MG63 (cell line): ENCODE measurements around the gene PGLYRP1. TPM values are rescaled to one million over a fixed set of nuclear protein-coding genes. Genes with fewer than 3 reads are reported as not detected.

Experiments
- DNase-seq: peaks from one replicate; pipeline ENCODE4 v3.0.0-alpha.2; 2020
- H3K27me3 ChIP-seq: fragments of 250-450 bp; sonication (Bioruptor Pico); 2 replicates; pipeline ENCODE4 v1.5.1; 2020; ENCODE audit warnings: mild to moderate bottlenecking, moderate library complexity
- H3K36me3 ChIP-seq: fragments of 250-450 bp; sonication (Bioruptor Pico); 2 replicates; pipeline ENCODE4 v1.5.1; 2020; ENCODE audit warnings: mild to moderate bottlenecking, moderate library complexity
- H3K4me3 ChIP-seq: fragments of 250-450 bp; sonication (Bioruptor Pico); 2 replicates; pipeline ENCODE4 v1.5.1; 2020; ENCODE audit warnings: mild to moderate bottlenecking, moderate library complexity
- H3K9me3 ChIP-seq: fragments of 250-450 bp; sonication (Bioruptor Pico); 2 replicates; pipeline ENCODE4 v1.5.1; 2020; ENCODE audit warnings: mild to moderate bottlenecking, moderate library complexity
- total RNA-seq: library from RNA; depleted of rRNA; stranded (reverse); fragments of >200 nt; shearing (Covaris generic); gene quantifications from 2 replicates; pipeline ENCODE4 v1.2.3, GENCODE V29; 2014; ENCODE audit warnings: low replicate concordance

Gene PGLYRP1
- total RNA-seq, 1 experiment from 2014 or later = not detected

DNA sequence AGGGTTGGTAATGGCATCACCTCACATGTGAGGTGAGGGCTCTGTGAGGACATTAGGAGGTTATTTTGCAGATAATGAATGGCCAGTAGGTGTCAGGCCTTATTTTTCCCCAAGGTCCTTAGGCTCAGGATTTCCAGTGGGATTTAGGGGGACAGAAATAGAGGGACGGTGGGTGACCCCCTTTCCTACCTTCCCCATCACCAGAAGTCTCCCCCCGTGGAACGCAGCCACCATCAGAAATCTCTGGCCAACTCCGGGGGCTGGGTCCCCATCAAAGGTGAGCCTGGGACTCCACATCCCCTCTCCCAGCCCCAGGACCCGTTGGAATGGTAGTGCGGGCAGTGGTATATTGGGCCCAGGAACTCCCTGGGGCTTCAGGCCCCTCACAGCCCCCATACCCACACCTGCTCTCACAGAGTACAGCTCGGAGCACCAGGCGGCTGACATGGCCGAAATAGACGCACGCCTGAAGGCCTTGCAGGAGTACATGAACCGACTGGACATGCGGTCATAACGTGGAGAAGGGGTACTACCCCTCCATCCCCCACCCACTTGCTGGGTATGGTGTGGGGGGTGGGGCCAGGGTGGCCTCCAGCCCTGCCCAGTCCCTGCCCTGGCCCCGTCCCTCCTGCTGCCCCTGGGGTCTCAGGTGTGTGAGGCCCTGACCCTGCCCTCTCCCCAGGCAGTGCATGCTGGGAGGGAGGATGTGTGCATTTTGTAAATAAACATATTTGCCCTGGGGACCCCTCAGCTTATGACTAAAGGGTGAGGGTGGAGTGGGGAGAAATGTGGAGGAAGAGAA, 4.8 kb downstream of the PGLYRP1 start:
- H3K27me3 ChIP-seq = no peaks in the 10 kb centered on the region
- no peak overlapping the region for H3K4me3 ChIP-seq
- no peak for DNase-seq
- H3K36me3 ChIP-seq = peaks cover 3% of the 10 kb centered on the region; the same call in 1 of the 2 replicates
- H3K9me3 ChIP-seq = no peaks in the 10 kb centered on the region

DNA sequence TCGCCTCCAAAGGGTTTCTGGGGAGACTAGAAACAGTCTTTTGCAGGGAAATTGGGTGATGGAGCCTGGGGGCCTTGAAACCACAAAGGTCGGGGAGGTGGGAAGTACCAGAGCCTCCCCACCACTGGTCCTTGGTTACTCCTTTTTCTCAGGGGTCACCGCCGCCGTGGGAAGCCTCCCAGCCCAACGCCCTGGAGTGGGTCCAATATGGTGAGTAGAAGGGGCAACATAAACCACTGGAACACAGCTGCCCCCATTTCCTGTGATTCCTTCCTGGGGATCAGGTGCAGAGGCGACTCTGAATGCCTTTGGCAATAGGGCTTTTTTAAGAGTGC, 5.8 kb downstream of the PGLYRP1 start:
- Histone ChIP-seq H3K9me3 (no peaks in the 10 kb centered on the region), H3K4me3 (no peak overlapping the region; the same call in 1 of the 2 replicates), H3K27me3 (no peaks in the 10 kb centered on the region), H3K36me3 (peaks cover 3% of the 10 kb centered on the region; the same call in 1 of the 2 replicates)
- DNase-seq = no peak

- H3K36me3 ChIP-seq = peaks cover 3% of the 10 kb centered on the region; the same call in 1 of the 2 replicates
Measured at GRCh38 chr19:46016426-46017094, 6.3 kb downstream of the PGLYRP1 start.

DNA sequence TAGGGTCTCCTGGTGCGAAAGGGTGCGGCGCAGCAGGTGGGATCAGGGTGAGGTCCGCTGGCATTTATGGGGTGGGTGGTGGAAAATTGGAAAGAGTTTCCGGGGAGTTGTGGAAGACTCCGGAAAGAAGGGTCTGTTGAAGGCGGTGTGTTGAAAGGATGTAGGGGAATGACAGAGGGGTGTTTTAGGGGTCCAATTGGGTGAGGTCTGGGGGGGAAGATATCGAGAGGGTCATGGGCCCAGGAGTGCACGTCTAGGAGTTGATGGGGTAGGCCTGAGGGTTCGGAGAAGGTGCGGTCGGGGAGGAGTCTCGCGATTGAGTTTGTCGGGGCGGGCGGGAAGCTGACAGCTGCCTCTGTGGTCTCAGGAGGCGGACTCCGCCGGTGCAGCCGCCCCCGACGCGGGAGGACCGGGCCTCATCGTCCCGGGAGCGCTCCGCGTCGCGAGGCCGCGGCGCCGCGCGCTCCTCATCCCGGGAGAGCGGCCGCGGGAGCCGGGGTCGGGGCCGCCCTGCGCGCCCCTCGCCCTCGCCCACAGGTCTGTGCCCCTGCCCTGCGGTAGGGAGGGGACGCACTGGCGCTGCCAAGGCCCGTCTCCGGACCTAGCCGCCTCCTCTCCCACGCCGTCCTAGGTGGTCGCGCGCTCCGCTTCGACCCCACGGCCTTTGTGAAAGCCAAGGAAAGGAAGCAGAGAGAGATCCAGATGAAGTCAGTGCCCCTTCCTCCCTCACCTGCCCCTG, 7.0 kb downstream of the PGLYRP1 start:
- H3K27me3 ChIP-seq = no peaks in the 10 kb centered on the region
- no peak overlapping the region for H3K4me3 ChIP-seq
- no peak for DNase-seq
- peaks cover 3% of the 10 kb centered on the region; the same call in 1 of the 2 replicates for H3K36me3 ChIP-seq
- no peaks in the 10 kb centered on the region for H3K9me3 ChIP-seq

More at GRCh38 chr19:46016426-46017094, 6.3 kb downstream of the PGLYRP1 start:
- Histone ChIP-seq H3K9me3 (no peaks in the 10 kb centered on the region), H3K4me3 (peak overlapping the region; percentile 48), H3K27me3 (no peaks in the 10 kb centered on the region)
- peak; percentile 74 for DNase-seq

- Histone ChIP-seq H3K9me3 (no peaks in the 10 kb centered on the region), H3K4me3 (no peak overlapping the region), H3K27me3 (no peaks in the 10 kb centered on the region), H3K36me3 (peaks cover 3% of the 10 kb centered on the region; the same call in 1 of the 2 replicates)
- DNase-seq = no peak
Measured at GRCh38 chr19:46014941-46015686, 7.7 kb downstream of the PGLYRP1 start.

- no peak overlapping the region for H3K4me3 ChIP-seq
- DNase-seq = no peak
- no peaks in the 10 kb centered on the region for H3K27me3 ChIP-seq
- peaks cover 3% of the 10 kb centered on the region; the same call in 1 of the 2 replicates for H3K36me3 ChIP-seq
- no peaks in the 10 kb centered on the region for H3K9me3 ChIP-seq
Measured at GRCh38 chr19:46014534-46014933, 8.3 kb downstream of the PGLYRP1 start.

DNA sequence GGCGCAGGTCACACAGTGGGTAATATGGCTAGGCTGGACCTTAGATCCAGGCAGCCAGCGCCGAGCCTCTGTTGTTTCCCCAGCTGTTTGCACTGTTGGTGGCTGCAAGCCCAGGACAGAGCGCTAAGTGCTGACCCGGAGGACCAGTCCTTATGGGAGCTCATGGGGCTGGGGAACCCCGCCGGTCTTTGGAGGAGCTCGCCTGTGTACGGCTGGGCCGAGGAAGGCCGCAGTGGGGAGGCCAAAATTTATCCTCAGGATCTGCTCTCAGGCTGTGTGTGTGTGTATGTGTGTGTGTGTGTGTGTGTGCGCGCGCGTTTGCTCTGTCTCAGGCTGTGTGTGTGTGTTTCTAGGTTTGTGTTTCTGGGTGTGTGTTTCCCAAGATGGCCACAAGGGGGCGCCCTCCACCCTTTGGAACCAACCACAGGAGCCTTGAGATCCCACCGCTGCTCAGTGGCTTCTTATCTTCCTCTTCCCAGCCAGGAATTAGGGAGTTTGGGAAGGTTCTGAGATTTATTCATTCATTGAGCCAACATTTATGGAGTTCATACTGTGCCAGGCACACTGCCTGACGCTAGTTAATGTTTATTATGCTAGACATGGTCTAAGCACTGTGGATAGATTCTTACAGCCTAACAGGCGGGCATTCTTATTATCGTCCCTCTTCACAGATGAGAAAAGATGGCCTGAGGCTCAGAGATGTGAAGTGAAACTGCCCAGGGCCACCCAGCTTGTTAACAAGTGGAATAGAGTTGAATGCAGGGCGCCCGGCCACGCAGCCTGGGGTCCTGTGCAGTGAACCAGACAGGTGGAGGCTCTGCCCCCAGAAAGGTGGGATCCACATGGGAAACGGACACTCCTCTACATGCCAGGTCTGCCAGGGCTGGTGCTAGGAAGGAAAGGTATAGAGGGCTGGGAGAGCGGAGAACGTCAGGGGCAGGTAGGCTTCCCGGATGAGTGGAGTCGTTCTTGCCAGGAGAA, 13.0 kb downstream of the PGLYRP1 start:
- DNase-seq = peak; percentile 59
- Histone ChIP-seq H3K36me3 (no peaks in the 10 kb centered on the region), H3K9me3 (no peaks in the 10 kb centered on the region), H3K27me3 (no peaks in the 10 kb centered on the region), H3K4me3 (no peak overlapping the region)

DNA sequence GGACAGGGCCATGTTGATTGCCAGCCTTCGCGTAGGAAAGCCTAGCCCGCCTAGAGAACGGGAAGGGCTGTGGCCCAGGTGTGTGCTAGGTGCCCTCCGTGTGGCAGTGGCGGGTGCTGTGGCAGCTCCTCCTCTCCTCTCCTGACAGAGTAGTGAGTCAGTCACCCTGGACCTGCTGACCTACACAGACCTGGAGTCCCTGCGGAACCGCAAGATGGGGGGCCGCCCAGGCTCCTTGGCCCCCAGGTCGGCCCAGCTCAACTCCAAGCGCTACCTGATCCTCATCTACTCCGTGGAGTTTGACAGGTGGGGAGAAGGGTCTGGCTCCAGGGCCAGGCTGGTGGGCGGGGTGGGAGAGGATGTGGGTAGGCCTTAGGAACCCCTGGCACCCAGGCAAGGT, 16.4 kb downstream of the PGLYRP1 start:
- H3K36me3 ChIP-seq = no peaks in the 10 kb centered on the region

GRCh38 chr19:46002678-46003275, 20.1 kb downstream of the PGLYRP1 start:
- Histone ChIP-seq H3K36me3 (no peaks in the 10 kb centered on the region), H3K9me3 (no peaks in the 10 kb centered on the region), H3K4me3 (no peak overlapping the region), H3K27me3 (no peaks in the 10 kb centered on the region)
- no peak for DNase-seq

More for the DNA sequence above, 16.4 kb downstream of the PGLYRP1 start:
- H3K9me3 ChIP-seq = no peaks in the 10 kb centered on the region
- H3K27me3 ChIP-seq = no peaks in the 10 kb centered on the region
- no peak for DNase-seq
- H3K4me3 ChIP-seq = no peak overlapping the region

GRCh38 chr19:46000491-46001246, 22.2 kb downstream of the PGLYRP1 start:
- Histone ChIP-seq H3K4me3 (no peak overlapping the region), H3K27me3 (no peaks in the 10 kb centered on the region), H3K9me3 (no peaks in the 10 kb centered on the region), H3K36me3 (no peaks in the 10 kb centered on the region)
- DNase-seq = no peak

DNA sequence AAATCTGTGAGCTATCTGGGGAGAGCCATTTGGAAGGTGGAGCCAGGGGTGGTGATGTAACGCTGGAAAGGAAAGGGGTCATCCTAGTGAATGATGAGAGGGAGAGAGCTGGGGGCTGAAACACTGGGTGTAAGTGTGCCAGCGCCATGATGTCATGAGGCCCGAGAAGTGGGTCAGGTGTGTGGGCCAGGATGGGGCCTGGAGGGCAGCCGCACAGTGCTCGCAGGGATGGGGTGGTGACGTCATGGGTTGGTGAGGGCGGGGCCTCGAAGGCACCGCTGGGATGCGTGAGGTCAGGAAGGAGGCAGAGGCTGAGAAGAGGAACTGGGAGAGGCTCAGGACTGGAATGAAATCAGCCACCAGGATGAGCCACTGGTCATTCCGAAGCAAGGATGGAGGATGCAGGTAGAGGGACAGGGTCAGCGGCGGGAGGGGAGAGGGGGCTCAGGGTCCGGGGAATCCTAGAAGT, 23.2 kb downstream of the PGLYRP1 start:
- Histone ChIP-seq H3K27me3 (no peaks in the 10 kb centered on the region), H3K9me3 (no peaks in the 10 kb centered on the region), H3K36me3 (no peaks in the 10 kb centered on the region), H3K4me3 (no peak overlapping the region)
- DNase-seq = no peak

GRCh38 chr19:45998834-45999233, 24.0 kb downstream of the PGLYRP1 start:
- Histone ChIP-seq H3K27me3 (no peaks in the 10 kb centered on the region), H3K9me3 (no peaks in the 10 kb centered on the region), H3K4me3 (no peak overlapping the region), H3K36me3 (no peaks in the 10 kb centered on the region)
- DNase-seq = no peak

DNA sequence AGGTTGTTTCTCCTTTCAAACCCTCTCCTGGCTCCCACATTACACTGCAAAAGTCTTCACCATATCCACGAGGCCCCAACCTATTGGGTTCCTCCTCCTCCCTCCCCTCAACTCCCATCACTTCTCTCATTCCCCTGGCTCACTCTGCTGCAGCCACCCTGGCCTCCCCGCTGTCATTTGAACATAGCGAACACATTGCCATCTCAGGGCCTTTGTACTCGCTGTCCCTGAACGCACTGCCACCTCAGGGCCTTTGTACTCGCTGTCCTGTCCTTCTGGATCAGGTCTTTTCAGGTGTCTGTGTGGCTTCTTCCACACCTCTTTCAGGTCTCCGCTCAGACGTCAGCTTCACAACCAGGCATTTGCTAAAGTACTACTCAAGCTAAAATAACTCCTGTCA, 25.9 kb downstream of the PGLYRP1 start:
- H3K4me3 ChIP-seq = no peak overlapping the region
- no peaks in the 10 kb centered on the region for H3K27me3 ChIP-seq
- no peaks in the 10 kb centered on the region for H3K36me3 ChIP-seq
- no peak for DNase-seq
- no peaks in the 10 kb centered on the region for H3K9me3 ChIP-seq

- no peak for DNase-seq
- no peaks in the 10 kb centered on the region for H3K9me3 ChIP-seq
- peak overlapping the region; percentile 79 for H3K4me3 ChIP-seq
- no peaks in the 10 kb centered on the region for H3K27me3 ChIP-seq
- H3K36me3 ChIP-seq = no peaks in the 10 kb centered on the region
Measured at GRCh38 chr19:45995715-45996385, 27.0 kb downstream of the PGLYRP1 start.
